HEK293T (cell line): Measurements from ENCODE around the gene SMARCB1.

ENCODE experiments used
- ARNT ChIP-seq: fragments of 450-650 bp; IDR thresholded peaks from 2 replicates; pipeline ENCODE4 v1.6.1; 2017; ENCODE audit warnings: mild to moderate bottlenecking
- BHLHE40 ChIP-seq: fragments of 450-650 bp; IDR thresholded peaks from 2 replicates; pipeline ENCODE4 v1.6.1; 2016; ENCODE audit warnings: mild to moderate bottlenecking, moderate library complexity, borderline replicate concordance
- ELF4 ChIP-seq: fragments of 450-650 bp; IDR thresholded peaks from 2 replicates; pipeline ENCODE4 v1.6.1; 2017; ENCODE audit warnings: antibody characterized with exemption
- FOXA1 ChIP-seq: fragments of 450-650 bp; IDR thresholded peaks from 2 replicates; pipeline ENCODE4 v1.6.1; 2016; ENCODE audit warnings: mild to moderate bottlenecking
- FOXK2 ChIP-seq: fragments of 450-650 bp; IDR thresholded peaks from 2 replicates; pipeline ENCODE4 v1.6.1; 2016; ENCODE audit warnings: mild to moderate bottlenecking
- FOXM1 ChIP-seq: fragments of 450-650 bp; IDR thresholded peaks from 2 replicates; pipeline ENCODE4 v1.6.1; 2017; ENCODE audit warnings: mild to moderate bottlenecking, borderline replicate concordance
- HDGF ChIP-seq: fragments of 450-650 bp; IDR thresholded peaks from 2 replicates; pipeline ENCODE4 v1.6.1; 2017; ENCODE audit warnings: antibody characterized with exemption, borderline replicate concordance
- L3MBTL2 ChIP-seq: fragments of 450-650 bp; conservative IDR thresholded peaks from 2 replicates; pipeline ENCODE4 v1.6.1; 2016; ENCODE audit warnings: mild to moderate bottlenecking
- NFRKB ChIP-seq: fragments of 450-650 bp; IDR thresholded peaks from 2 replicates; pipeline ENCODE4 v1.6.1; 2016; ENCODE audit warnings: mild to moderate bottlenecking, moderate library complexity
- PKNOX1 ChIP-seq: fragments of 450-650 bp; IDR thresholded peaks from 2 replicates; pipeline ENCODE4 v1.6.1; 2016
- SP1 ChIP-seq: fragments of 450-650 bp; IDR thresholded peaks from 2 replicates; pipeline ENCODE4 v1.6.1; 2017
- SUZ12 ChIP-seq: fragments of 450-650 bp; IDR thresholded peaks from 2 replicates; pipeline ENCODE4 v1.6.1; 2016; ENCODE audit warnings: mild to moderate bottlenecking
- TARDBP ChIP-seq: fragments of 450-650 bp; IDR thresholded peaks from 2 replicates; pipeline ENCODE4 v1.6.1; 2016
- ZNF384 ChIP-seq: fragments of 450-650 bp; IDR thresholded peaks from 2 replicates; pipeline ENCODE4 v1.6.1; 2016

- TF ChIP-seq FOXM1, result no peak
- TF ChIP-seq TARDBP, result no peak
- no peak for TF ChIP-seq BHLHE40
- TF ChIP-seq ARNT, result no peak
- no peak for TF ChIP-seq FOXK2
- no peak for TF ChIP-seq SP1
- TF ChIP-seq ELF4, result no peak
- no peak for TF ChIP-seq NFRKB
- TF ChIP-seq HDGF, result no peak
- no peak for TF ChIP-seq FOXA1
- TF ChIP-seq ZNF384, result no peak
- no peak for TF ChIP-seq PKNOX1
- no peak for TF ChIP-seq SUZ12
- no peak for TF ChIP-seq L3MBTL2
Observed at GRCh38 chr22:23772315-23772648, 14.5 kb upstream of the SMARCB1 start.
